Raji (cell line): ENCODE results near the gene MACIR.
A peak's percentile ranks its signal among the peaks of the same experiment; 100 is the strongest.

ENCODE experiments used
- POLR2A ChIP-seq: IDR thresholded peaks from 2 replicates; pipeline ENCODE4 v1.6.1; 2011; ENCODE audit warnings: low read depth, low read length, control low read depth; ENCODE audit not compliant: insufficient read depth

MACIR gene

GRCh38 chr5:103258368-103258956 is at the start of gene MACIR:
TSS of gene MACIR (plus strand) at chr5:103258763. CDS start at chr5:103275920, 17,157 bp downstream.
- TF ChIP-seq POLR2A = peak; percentile 91

- no peak for TF ChIP-seq POLR2A
Observed at GRCh38 chr5:103209065-103209464, 49.5 kb upstream of the MACIR start.

- TF ChIP-seq POLR2A = no peak
Observed at GRCh38 chr5:103210952-103211351, 47.6 kb upstream of the MACIR start.

- TF ChIP-seq POLR2A = no peak
Observed at GRCh38 chr5:103211576-103212561, 46.7 kb upstream of the MACIR start.

- TF ChIP-seq POLR2A = no peak
Observed at GRCh38 chr5:103216137-103216536, 42.4 kb upstream of the MACIR start.

GRCh38 chr5:103216697-103217096 is 41.9 kb upstream of the MACIR start:
- TF ChIP-seq POLR2A = no peak

GRCh38 chr5:103217101-103217500 is 41.5 kb upstream of the MACIR start:
- TF ChIP-seq POLR2A = no peak

GRCh38 chr5:103218164-103218563 is 40.4 kb upstream of the MACIR start:
- TF ChIP-seq POLR2A = no peak

GRCh38 chr5:103223031-103223955 is 35.3 kb upstream of the MACIR start:
- TF ChIP-seq POLR2A = no peak

GRCh38 chr5:103224118-103224893 is 34.3 kb upstream of the MACIR start:
- no peak for TF ChIP-seq POLR2A

- no peak for TF ChIP-seq POLR2A
Observed at GRCh38 chr5:103224894-103225246, 33.7 kb upstream of the MACIR start.

- TF ChIP-seq POLR2A = no peak
Observed at GRCh38 chr5:103228061-103228460, 30.5 kb upstream of the MACIR start.

- TF ChIP-seq POLR2A = no peak
Observed at GRCh38 chr5:103228588-103228987, 30.0 kb upstream of the MACIR start.

GRCh38 chr5:103232393-103232999 is 26.1 kb upstream of the MACIR start:
- TF ChIP-seq POLR2A = no peak
